Measurements from ENCODE around the gene DUSP2.
A peak's percentile ranks its signal among the peaks of the same experiment; 100 is the strongest.

DUSP2 gene

DNA sequence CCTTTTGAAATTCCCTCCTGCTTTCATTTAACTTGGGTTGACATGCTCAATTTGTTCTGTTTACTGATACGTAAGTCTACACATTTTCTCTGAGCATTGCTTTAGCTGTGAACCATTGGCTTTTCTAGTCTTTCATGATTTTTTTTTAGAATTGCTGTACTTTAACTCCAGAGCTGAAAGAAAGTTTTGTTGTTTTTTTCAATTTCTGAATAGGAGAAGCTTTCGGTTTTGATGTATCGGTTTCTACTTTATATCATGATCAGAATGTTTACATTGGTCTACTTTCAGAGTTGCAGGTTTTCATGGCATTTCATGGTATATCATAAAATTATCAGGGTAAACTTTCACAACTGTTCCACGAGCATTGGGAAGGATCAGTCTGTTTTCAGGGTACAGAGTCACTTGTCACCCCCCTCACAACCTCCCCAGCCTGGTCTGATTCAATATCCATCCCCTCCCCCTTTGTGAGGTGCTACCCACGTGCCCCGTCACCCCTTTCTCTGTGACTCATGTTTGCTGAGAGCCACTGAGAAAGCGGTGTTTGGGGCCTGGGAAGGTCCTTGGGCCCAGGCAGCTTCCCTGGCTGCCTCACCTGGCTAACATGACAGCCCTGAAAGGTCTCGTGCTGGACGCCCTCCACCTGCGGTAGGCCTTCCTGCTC, 14.0 kb downstream of the DUSP2 start:
- no peak for DNase-seq (ENCODE audit: low spot score)

- DNase-seq (ENCODE audit: low spot score): no peak
Measured at GRCh38 chr2:96130483-96130882, 14.8 kb downstream of the DUSP2 start.

GRCh38 chr2:96129528-96130120, 15.6 kb downstream of the DUSP2 start:
- DNase-seq (ENCODE audit: low spot score): no peak

DNA sequence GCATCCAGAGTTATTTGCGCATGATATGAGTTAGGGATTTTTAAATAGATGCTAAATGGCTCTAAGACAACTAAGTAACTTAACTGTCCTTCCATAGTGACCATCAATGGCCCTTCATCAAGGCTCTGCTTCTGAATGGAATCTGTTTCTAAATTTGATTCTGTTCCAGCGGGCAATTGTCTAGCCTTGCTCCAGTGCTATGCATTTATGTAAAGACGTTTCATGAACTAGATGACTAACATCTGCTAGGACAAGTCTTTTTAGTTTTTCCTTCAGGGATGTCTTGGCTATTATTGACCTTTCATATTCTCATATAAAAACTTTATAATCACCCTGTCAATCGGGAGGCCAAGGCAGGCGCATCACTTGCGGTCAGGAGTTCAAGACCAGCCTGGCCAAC, 16.8 kb downstream of the DUSP2 start:
- no peak for DNase-seq (ENCODE audit: low spot score)

GRCh38 chr2:96124406-96125265, 20.6 kb downstream of the DUSP2 start:
- DNase-seq (ENCODE audit: low spot score): no peak

- DNase-seq (ENCODE audit: low spot score): no peak
Measured at GRCh38 chr2:96123936-96124335, 21.3 kb downstream of the DUSP2 start.

GRCh38 chr2:96123290-96123689, 21.9 kb downstream of the DUSP2 start:
- DNase-seq (ENCODE audit: low spot score): no peak

DNA sequence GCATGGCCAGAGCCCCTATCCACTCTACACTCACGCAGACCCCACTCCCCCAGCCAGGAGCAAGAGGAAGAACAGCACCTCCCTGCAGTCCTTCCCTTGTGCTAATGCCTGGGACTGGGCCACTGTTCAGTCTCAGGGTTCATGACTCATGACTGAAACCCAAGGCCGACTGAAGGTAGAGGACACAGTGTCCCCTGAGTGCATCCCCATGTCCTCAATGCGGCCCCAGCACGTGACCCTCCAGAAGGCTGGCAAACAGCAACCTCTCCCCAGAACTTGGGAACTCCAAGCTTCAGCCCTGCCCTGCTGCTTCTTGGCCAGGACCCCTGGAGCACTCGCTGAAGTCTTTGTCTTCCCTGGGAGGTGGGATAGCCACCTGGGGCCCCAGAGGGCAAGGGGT, 22.8 kb downstream of the DUSP2 start:
- no peak for DNase-seq (ENCODE audit: low spot score)

DNA sequence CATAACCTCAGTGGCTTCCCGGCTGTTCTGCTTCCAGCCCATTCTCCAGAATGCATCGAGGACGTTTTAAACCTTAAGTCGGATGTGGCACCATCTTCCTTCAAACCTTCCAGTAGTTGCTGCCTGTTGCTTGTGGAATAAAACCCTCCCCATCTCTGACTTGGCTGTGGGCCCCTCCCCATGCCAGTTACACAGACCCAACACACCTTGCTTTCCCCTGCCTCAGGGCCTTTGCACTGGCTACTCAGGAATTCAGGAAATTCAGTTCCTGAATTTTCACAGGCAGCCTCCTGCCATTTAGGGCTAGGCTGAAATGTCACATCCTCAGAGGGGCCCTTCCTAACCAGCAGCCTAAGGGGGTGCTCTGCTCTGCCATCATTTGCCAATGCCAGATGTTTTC, 23.8 kb downstream of the DUSP2 start:
- no peak for DNase-seq (ENCODE audit: low spot score)

DNA sequence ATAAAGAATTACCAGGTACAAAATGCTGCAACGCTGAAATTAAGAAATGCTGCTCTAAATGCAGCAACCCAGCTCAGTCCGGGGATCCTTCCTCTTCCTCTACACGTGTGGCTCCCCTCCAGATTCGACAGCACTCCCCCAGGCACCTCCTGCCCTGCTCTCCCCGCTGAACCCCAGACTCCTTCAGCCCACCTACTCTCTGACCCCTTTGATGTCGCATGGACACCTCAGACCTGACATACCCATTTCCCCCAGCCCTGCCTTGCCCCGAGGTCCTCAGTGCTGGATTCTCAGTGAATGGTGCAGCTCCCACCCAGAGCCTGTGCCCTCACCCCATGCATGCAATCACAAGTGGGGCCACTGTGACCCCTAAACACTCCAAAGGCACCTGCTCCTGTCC, 24.2 kb downstream of the DUSP2 start:
- no peak for DNase-seq (ENCODE audit: low spot score)

DNA sequence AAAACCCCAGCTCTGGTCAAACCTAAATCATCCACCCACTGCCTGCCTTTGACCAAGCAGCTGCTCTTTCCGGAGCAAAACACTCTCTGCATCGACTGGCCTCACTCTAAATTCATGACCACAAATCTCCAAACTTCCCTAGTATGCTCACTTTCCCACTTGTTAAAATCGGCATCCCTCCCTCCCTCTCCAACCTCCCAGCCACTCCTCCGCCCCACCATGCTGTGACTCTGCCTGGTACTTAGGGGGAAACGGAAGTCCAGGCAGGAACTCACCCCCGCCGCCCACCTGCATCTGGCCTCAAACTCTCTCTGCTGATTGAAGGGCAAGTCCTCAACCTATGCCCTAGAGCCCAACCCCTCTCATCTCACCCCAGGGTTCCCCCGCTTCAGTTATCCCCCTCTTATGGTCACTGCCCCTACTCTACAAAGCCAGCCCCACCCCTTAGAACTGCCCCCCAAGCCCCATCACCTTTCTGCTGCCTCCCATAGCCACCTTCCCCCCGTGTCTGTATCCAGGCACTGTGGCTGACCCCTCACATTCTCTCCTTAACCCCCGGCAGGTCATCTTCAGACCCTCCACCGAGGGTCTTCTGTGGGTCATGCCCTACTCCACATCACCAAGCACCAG, 25.0 kb downstream of the DUSP2 start:
- no peak for DNase-seq (ENCODE audit: low spot score)

DNA sequence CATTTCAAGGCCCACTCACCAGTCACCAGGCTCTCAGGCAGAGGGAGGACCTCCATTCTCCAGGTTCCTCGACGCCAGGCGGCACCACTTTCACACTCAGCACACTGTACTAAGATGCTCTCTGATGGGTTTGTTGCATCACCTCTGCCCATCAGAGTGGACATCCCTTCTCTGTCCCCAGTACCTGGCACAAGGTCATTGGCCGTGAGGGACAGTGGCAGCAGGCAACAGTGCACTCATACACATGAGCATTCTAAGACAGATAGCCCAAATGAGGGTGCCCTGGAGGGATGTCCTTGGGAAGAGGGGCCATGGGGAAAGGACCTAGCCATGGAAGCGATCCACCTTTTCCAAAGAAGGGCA, 25.9 kb downstream of the DUSP2 start:
- DNase-seq (ENCODE audit: low spot score): no peak

- no peak for DNase-seq (ENCODE audit: low spot score)
Measured at GRCh38 chr2:96118698-96119388, 26.4 kb downstream of the DUSP2 start.

DNA sequence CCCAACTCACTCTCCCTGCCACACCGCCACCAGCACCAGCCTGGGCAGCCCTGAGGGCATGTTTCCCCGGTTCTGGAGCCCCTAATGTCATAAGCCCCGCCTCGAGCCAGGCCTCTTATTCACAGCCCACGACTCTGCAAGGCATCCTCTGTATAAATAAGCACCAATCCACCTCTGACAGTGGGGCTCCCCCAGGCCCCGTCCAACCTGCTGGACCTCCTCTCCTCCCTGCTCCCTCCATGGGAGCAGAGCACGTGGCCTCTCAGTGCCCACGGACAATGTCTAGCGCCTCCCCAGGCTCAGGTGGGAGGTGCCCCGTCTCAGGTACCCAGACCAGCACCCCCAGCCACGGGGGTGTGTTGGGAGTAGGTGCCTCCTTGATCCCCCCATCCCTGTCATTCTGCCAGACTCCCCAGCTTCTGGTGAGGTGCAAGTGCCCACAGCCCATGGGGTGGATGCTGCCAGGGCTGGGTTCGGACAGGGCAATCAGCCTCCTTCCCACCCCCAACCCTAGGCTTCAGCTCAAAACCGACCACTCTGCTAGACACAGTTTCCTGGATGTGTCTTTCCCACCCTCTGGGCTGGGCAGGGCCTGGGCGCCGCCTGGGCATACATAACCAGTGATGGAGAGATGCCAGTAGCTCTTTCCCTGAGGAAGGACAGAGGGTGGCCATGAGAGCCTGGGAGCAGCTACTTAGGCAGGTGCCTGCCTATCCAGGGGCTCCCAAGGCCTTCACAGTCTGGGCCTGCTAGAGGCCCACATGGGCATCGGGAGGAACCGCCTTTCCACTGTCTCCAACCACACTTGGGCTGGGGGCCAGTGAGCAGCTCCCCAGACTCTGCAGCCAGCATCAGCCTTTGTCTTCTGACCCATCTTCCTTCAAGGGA, 27.3 kb downstream of the DUSP2 start:
- DNase-seq (ENCODE audit: low spot score): no peak

DNA sequence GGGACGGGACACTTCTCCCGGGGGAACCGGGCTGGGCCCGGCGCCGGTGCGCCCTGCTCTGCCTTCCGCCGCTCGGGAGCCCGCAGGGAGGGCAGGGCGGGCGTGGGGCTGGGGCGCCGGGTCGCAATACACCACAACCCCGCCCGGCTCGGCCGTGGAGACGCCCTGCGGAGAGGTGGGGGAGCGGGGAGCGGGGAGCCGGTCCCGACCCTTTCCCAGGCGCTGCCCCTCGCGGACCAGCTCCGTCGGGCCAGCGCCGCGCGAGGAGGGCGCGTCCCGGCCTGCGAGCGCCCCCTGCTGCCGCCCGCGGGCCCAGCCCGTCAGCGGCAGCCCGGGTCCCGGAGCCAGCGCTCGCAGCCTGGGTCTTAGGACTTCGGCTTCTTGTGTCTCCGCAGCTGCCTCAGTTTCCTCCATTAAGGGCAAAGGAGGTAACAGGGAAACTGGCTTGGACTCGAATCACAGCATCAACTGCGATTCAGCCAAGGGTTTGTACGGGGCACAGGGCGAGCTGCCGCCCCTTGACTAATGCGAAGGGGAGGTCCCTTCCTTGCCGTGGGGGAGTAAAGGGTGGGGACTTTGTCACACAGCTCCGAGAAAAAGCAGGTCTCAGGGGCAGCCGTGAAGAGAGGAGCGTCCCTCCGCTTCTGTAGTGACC, 28.2 kb downstream of the DUSP2 start:
- DNase-seq (ENCODE audit: low spot score): peak; percentile 42

DNA sequence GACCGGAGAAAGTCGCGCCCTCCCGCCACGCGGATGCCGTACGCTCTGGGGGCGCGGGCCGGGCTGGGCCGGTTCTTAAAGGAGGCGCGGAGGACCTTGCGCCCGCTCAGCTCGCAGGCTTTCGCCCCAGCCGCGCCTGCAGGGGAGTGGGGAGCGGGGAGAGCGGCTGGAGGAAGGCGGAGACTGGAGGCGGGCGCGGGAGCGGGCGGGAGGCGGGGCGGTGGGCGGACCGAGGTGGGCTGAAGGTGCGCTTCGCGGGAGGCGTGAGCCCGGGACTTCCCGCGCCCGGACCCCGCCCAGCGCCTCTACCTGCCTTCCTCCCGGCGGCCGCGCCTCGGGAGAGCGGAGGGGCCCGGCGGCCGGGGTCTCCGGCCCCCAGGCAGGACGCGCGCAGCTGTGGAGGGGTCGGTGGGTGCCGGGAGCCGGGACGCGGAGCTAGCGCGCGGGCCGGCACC, 28.8 kb downstream of the DUSP2 start, which contains the start of gene ADRA2B:
TSS of gene ADRA2B (minus strand) at position 148 of the 455 bp plus-strand sequence. CDS start 422 bp downstream, outside the sequence.
- no peak for DNase-seq (ENCODE audit: low spot score)

GRCh38 chr2:96115631-96116423, 29.4 kb downstream of the DUSP2 start:
- no peak for DNase-seq (ENCODE audit: low spot score)

DNA sequence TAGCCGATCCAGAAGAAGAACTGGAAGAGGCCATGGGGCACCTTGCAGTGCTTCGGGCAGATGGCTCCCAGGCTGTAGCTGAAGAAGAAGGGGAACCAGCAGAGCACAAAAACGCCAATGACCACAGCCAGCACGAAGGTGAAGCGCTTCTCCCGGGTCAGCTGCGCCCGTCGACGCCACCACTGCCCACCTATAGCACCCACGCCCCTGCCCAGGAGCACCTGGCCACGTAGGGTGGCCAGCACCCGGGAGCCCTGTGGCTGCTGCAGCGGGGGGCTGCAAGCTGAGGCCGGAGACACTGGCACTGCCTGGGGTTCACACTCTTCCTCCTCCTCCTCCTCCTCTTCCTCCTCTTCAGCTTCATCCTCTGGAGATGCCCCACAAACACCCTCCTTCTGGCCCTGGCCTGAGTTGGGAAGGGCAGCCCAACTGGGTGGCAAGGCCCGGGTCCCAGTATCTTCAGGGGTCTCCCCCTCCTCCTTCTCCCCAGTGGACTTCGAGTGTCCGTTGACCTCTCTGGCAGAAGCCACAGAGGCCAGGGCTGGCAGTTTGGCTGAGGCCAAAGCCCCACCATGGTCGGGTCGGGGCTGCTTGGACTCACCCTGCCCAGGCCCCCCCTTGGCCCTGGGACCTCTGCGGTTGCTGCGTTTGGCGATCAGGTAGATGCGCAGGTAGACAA, 30.2 kb downstream of the DUSP2 start:
- no peak for DNase-seq (ENCODE audit: low spot score)

DNA sequence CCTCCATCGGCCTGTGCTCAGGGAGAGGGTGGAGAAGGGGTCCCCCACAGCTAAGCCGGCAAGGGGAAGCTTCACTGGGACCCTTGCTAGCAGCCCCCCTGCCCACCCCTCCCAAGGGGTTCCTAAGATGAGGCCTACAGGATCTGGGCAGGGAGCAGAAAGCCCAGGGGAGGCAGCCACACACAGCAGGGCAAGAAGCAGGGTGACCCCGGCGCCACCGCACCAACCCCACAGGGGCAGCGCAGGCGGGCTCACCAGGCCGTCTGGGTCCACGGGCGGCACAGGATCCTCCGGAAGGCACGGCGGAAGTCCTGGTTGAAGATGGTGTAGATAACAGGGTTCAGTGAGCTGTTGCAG, 30.7 kb downstream of the DUSP2 start:
- no peak for DNase-seq (ENCODE audit: low spot score)

Data from putamen (tissue), 1 donor.